ENCODE data around the gene TIAM1. TPM values are rescaled to one million over a fixed set of nuclear protein-coding genes. Genes with fewer than 3 reads are reported as not detected.

Gene TIAM1
- total RNA-seq, 1 experiment from 2014 or later: 22.5 TPM

DNA sequence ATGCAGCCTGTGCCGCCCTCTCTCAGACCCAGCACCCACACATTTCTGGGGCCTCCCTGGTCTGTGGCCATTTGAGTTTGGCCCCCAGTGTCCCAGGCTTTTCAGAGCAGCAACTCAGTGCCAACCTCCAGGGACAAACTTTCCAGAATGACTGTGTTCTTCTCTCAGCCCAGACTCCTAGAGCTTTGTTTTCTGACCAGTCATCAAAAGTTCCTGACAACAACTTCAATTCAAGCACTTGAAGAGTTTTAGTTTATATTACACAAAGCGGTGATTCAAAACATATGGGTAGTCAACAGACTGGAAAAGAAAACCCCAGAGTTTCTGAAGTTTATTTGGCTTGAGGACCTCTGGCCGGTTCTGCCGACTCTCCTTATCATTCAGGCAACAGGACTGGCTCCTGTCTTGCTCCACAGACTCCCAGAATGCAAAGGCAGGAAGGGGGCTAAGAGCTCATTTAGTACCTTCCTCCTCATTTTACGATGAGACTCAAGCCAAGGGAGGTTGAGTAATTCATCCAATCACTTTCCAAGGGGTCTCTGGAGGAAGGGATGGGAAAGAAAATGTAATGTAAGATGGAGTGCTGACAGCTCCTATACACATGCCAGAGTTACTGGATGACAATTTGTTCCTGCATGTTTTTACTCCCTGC lies 27.0 kb upstream of the TIAM1 start:
- H4K20me1 ChIP-seq (ENCODE audit: insufficient read depth): no peaks in the 10 kb centered on the region
- H3K4me2 ChIP-seq: no peak overlapping the region
- no peaks in the 10 kb centered on the region for H3K27me3 ChIP-seq (ENCODE audit: insufficient read depth, low read depth)
- no peak for DNase-seq
- no peak overlapping the region for H3K27ac ChIP-seq
- intact Hi-C loops (cut with micrococcal nuclease; ENCODE audit: unreplicated experiment): no loop called here
- peaks cover 7% of the 10 kb centered on the region; the same call in 1 of the 2 replicates for H3F3A ChIP-seq (ENCODE audit: insufficient read depth, low read depth)
- H2AFZ ChIP-seq: no peak overlapping the region
- no peaks in the 10 kb centered on the region for H3K36me3 ChIP-seq (ENCODE audit: low read depth)
- peaks cover 27% of the 10 kb centered on the region for H3K4me1 ChIP-seq (replicated peaks; ENCODE audit: insufficient read depth)
- H3K79me2 ChIP-seq (ENCODE audit: low read depth): no peaks in the 10 kb centered on the region
- no peaks in the 10 kb centered on the region for H3K9me3 ChIP-seq (ENCODE audit: insufficient read depth, low read depth)
- CTCF ChIA-PET: no interaction called here
- POLR2A ChIA-PET (ENCODE audit: unreplicated experiment): no interaction called here
- BruUV-seq (replicated peaks): no TSS peak
- H3K9me2 ChIP-seq (ENCODE audit: insufficient read depth): no peaks in the 10 kb centered on the region
- H3K4me3 ChIP-seq: no peak overlapping the region
- no peak for TF ChIP-seq EZH2 (IDR thresholded peaks at IDR 0.05; ENCODE audit: low read depth)
- TF ChIP-seq, protein P1, sequence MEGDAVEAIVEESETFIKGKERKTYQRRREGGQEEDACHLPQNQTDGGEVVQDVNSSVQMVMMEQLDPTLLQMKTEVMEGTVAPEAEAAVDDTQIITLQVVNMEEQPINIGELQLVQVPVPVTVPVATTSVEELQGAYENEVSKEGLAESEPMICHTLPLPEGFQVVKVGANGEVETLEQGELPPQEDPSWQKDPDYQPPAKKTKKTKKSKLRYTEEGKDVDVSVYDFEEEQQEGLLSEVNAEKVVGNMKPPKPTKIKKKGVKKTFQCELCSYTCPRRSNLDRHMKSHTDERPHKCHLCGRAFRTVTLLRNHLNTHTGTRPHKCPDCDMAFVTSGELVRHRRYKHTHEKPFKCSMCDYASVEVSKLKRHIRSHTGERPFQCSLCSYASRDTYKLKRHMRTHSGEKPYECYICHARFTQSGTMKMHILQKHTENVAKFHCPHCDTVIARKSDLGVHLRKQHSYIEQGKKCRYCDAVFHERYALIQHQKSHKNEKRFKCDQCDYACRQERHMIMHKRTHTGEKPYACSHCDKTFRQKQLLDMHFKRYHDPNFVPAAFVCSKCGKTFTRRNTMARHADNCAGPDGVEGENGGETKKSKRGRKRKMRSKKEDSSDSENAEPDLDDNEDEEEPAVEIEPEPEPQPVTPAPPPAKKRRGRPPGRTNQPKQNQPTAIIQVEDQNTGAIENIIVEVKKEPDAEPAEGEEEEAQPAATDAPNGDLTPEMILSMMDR (conservative IDR thresholded peaks at IDR 0.05): no peak

DNA sequence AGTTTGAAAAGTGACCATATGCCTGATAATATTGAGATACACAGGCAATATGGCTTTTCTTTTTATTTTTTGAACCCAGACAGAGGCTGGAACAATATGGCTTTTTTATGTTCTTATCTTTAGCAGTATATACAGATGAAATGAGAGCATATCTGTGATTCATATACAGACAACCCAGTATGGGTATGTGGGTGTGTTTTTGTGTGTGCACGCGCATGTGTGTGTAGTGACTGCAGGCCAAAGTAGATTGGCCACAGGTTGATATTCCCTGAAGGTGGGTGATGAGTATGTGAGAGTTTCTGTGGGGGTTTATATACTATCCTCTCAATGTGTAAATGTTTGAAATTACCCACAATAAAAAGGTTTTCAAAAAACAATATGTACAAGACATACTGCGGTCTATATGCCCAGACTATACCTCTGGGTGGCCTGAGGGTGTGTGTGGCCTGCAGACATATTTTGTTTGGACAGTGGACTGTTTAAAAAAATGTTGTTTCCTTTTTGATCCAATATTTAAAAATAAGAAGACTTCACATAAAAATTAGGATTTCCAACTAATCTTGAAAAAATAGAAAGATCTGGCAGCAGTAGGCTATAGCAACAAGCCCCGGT lies 26.3 kb upstream of the TIAM1 start:
- peaks cover 27% of the 10 kb centered on the region for H3K4me1 ChIP-seq (replicated peaks; ENCODE audit: insufficient read depth)
- H3K36me3 ChIP-seq (ENCODE audit: low read depth): no peaks in the 10 kb centered on the region
- no TSS peak for BruUV-seq (replicated peaks)
- H3K9me2 ChIP-seq (ENCODE audit: insufficient read depth): no peaks in the 10 kb centered on the region
- no peak overlapping the region for H2AFZ ChIP-seq
- H3K27ac ChIP-seq: no peak overlapping the region
- ChIA-PET CTCF (interaction anchor here (0.5 kb wide), 1 partner anchor 206 kb away, joined by 6 read pairs; no protein-coding TSS in a partner anchor), POLR2A (ENCODE audit: unreplicated experiment) (no interaction called here)
- no peaks in the 10 kb centered on the region for H3K27me3 ChIP-seq (ENCODE audit: insufficient read depth, low read depth)
- intact Hi-C loops (cut with micrococcal nuclease; ENCODE audit: unreplicated experiment): no loop called here
- H4K20me1 ChIP-seq (ENCODE audit: insufficient read depth): no peaks in the 10 kb centered on the region
- H3F3A ChIP-seq (ENCODE audit: insufficient read depth, low read depth): peaks cover 7% of the 10 kb centered on the region; the same call in 1 of the 2 replicates
- H3K4me3 ChIP-seq: no peak overlapping the region
- DNase-seq: no peak
- no peaks in the 10 kb centered on the region for H3K9me3 ChIP-seq (ENCODE audit: insufficient read depth, low read depth)
- TF ChIP-seq, protein P1 (conservative IDR thresholded peaks at IDR 0.05): no peak
- TF ChIP-seq EZH2 (IDR thresholded peaks at IDR 0.05; ENCODE audit: low read depth): no peak
- H3K79me2 ChIP-seq (ENCODE audit: low read depth): 0 out of 2 replicates have a peak, but pooled peaks cover 3% of the 10 kb centered on the region
- H3K4me2 ChIP-seq: no peak overlapping the region

DNA sequence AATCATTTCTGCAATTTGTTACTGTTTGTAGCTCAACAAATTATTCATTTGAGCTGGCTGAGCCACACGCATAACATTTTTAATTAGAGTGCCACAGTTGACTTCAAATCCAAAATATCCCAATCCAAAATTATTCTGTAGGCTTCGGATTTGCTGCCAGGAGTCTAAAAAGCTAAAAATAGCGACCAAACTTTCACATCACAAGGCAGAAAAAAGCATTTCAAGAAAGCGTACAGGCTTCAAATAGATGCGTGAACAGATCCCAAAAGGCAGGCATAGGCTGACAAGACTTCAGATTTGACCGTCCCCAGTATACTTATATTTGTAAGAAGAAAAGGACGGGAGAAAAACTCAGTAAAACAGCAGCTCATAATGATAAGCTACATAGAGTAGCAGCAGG lies 24.3 kb upstream of the TIAM1 start:
- H3K4me3 ChIP-seq: no peak overlapping the region
- H3K4me2 ChIP-seq: no peak overlapping the region
- H3K4me1 ChIP-seq (replicated peaks; ENCODE audit: insufficient read depth): peaks cover 40% of the 10 kb centered on the region
- no peaks in the 10 kb centered on the region for H3K27me3 ChIP-seq (ENCODE audit: insufficient read depth, low read depth)
- no peaks in the 10 kb centered on the region for H4K20me1 ChIP-seq (ENCODE audit: insufficient read depth)
- DNase-seq: no peak
- ChIA-PET POLR2A (ENCODE audit: unreplicated experiment) (no interaction called here), CTCF (no interaction called here)
- no peaks in the 10 kb centered on the region for H3K9me3 ChIP-seq (ENCODE audit: insufficient read depth, low read depth)
- 0 out of 2 replicates have a peak overlapping the region, but pooled peaks have one; percentile 92 for H3K27ac ChIP-seq
- H3F3A ChIP-seq (ENCODE audit: insufficient read depth, low read depth): peaks cover 15% of the 10 kb centered on the region; the same call in 1 of the 2 replicates
- H3K36me3 ChIP-seq (ENCODE audit: low read depth): no peaks in the 10 kb centered on the region
- H3K79me2 ChIP-seq (ENCODE audit: low read depth): 0 out of 2 replicates have a peak, but pooled peaks cover 3% of the 10 kb centered on the region
- H2AFZ ChIP-seq: no peak overlapping the region
- H3K9me2 ChIP-seq (ENCODE audit: insufficient read depth): no peaks in the 10 kb centered on the region
- TF ChIP-seq EZH2 (IDR thresholded peaks at IDR 0.05; ENCODE audit: low read depth): no peak
- intact Hi-C loops (cut with micrococcal nuclease; ENCODE audit: unreplicated experiment): no loop called here
- no TSS peak for BruUV-seq (replicated peaks)

Data from PC-9 (cell line).